GM19023 (cell line): ENCODE results near the gene ZFPM1.

ENCODE experiments used
- ATAC-seq: cut with Tn5 transposase; IDR thresholded peaks from one replicate; pipeline ENCODE4 v1.9.1; 2021; ENCODE audit warnings: mild to moderate bottlenecking, moderate library complexity; ENCODE audit not compliant: unreplicated experiment

The ZFPM1 gene

GRCh38 chr16:88448461-88449266, 4.4 kb upstream of the ZFPM1 start:
- ATAC-seq = no peak

- no peak for ATAC-seq
Observed at GRCh38 chr16:88449267-88449561, 3.9 kb upstream of the ZFPM1 start.

GRCh38 chr16:88451586-88452481, 1.2 kb upstream of the ZFPM1 start:
- no peak for ATAC-seq

- peak; percentile 64 for ATAC-seq
Observed at GRCh38 chr16:88452482-88453216, 431 bp upstream of the ZFPM1 start.

- no peak for ATAC-seq
Observed at GRCh38 chr16:88453611-88454522, 787 bp downstream of the ZFPM1 start.

- ATAC-seq = no peak
Observed at GRCh38 chr16:88454523-88454947, 1.5 kb downstream of the ZFPM1 start.

GRCh38 chr16:88455610-88456355, 2.7 kb downstream of the ZFPM1 start:
- ATAC-seq = no peak

GRCh38 chr16:88456356-88457292, 3.5 kb downstream of the ZFPM1 start:
- no peak for ATAC-seq

- ATAC-seq = no peak
Observed at GRCh38 chr16:88458039-88458772, 5.1 kb downstream of the ZFPM1 start.

GRCh38 chr16:88458773-88459235, 5.7 kb downstream of the ZFPM1 start:
- ATAC-seq = no peak

- no peak for ATAC-seq
Observed at GRCh38 chr16:88459366-88460073, 6.4 kb downstream of the ZFPM1 start.

GRCh38 chr16:88460496-88461330, 7.6 kb downstream of the ZFPM1 start:
- no peak for ATAC-seq

- no peak for ATAC-seq
Observed at GRCh38 chr16:88461331-88462269, 8.5 kb downstream of the ZFPM1 start.

- ATAC-seq = no peak
Observed at GRCh38 chr16:88462396-88462795, 9.3 kb downstream of the ZFPM1 start.

- ATAC-seq = no peak
Observed at GRCh38 chr16:88463411-88463810, 10.3 kb downstream of the ZFPM1 start.
